ENCODE measurements around the gene SHC3.
A peak's percentile ranks its signal among the peaks of the same experiment; 100 is the strongest.

Gene SHC3

GRCh38 chr9:89052470-89053097 is 126.0 kb downstream of the SHC3 start:
- peak; percentile 13 for DNase-seq (ENCODE audit: low spot score)

DNA sequence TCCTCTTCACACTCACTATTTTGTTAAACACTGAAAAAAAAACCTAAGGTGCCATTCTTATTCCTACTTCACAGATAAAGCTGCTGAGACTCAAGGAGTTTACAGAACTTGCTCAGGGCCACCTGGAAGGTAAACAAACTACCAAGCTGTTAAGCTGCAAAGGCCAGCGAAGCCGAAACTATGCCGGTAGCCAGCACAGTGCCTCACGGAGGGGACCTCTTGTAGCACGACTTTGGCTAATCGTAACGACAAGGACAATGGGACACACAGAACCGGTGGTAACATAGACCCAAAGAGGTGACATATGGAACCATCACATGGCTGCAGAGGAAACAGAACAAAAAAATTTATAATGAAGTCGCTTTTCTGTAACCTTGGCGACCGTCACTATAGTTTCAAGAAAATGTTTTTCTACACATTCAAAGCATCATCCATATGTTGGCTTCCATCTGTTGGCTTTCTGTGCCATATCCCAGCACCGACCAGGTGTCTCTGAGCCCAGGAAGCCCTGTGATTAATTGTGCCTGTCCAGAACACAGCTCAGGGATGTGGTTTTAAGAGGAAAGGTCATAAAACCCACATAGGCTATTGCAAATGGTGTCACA is 127.1 kb downstream of the SHC3 start:
- no peak for DNase-seq (ENCODE audit: low spot score)

DNA sequence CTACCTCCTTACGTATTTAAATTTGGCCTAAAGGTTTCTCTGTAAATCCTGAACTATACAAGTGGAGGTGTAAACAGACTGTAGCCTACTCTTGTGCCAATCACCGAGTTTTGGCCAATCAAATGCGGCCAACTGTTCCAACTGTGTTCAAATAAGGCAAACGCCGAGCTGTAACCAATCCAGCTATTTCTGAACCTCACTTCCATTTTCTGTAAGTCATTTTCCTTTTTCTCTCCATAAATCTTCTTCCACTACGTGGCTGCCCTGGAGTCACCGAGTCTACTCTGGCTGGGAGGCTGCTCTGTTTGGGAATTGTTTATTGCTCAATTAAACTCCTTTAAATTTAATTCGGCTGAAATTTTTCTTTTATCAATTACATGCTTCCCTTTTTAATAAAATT is 129.0 kb downstream of the SHC3 start:
- DNase-seq (ENCODE audit: low spot score), result no peak

DNA sequence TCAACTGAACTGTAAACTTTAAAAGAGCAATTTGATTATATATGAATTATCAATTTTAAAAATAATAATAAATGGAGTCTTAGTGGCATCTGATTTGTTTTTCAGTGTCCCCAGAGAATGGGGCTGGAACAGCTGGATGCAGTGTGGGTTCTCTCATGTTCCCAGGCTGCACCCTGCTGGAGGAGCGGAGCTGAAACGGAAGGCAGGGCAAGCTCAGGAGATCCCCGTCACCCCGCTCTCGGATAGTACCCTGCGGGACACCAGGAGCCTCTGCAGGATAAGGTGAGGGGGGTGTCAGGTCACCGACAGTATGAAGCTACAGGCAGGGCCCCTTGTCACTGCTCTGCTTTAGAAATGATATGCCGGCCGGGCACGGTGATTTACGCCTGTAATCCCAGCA is 130.0 kb downstream of the SHC3 start:
- DNase-seq (ENCODE audit: low spot score), result no peak

DNA sequence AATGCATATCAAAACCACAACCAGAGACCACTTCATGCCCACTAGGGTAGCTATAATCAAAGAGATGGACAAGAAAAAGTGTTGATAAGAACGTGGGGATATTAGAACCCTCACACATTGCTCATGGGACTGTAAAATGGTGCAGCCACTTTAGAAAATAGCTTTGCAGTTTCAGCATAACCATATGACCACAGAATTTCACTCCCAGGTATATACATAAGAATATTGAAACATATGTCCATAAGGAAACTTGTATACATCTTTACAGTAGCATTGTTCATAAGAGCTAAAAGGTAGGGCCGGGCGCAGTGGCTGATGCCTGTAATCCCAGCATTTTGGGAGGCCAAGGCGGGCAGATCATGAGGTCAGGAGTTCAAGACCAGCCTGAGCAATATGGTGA is 131.0 kb downstream of the SHC3 start:
- no peak for DNase-seq (ENCODE audit: low spot score)

DNA sequence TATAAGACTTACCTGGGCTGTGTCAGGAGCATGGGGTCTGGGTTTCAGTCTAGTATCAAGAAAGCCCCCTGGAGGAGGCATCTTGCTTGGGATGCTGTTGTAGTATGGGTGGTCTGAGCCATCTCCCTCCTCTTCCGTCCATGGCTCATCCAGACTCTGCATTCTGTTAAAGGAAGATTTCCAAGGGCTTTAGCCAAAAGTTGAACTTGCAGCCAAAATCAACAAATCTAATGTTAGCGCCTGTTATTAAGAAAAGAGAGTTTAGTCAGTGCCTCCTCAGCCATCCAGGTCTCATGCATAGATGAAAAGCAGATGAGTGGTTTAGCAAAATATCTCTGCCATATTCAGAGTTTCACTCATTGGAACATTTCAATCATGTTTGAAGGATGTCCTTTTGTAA is 131.8 kb downstream of the SHC3 start:
- no peak for DNase-seq (ENCODE audit: low spot score)

- no peak for DNase-seq (ENCODE audit: low spot score)
Measured at GRCh38 chr9:89044881-89045280, 133.7 kb downstream of the SHC3 start.

DNA sequence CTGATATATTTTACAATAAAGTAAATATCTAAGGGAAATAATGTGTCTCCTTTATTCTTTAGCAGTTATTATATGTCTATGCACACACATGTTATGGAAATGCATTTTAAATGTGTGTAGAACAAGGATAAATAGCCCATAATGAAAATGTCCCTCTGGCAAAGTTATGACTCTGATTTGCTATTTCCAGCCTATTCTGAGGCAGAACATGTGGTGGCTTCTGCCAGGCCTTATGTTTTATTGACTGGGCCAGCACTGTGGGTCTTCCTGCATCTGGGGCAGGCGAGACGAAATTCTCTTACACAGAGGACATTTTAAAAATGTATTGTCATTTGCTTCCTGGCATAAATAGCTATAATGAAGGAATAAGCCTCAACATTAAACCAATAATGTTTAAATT is 134.5 kb downstream of the SHC3 start:
- DNase-seq (ENCODE audit: low spot score), result no peak

GRCh38 chr9:89042984-89043383 is 135.6 kb downstream of the SHC3 start:
- no peak for DNase-seq (ENCODE audit: low spot score)

DNA sequence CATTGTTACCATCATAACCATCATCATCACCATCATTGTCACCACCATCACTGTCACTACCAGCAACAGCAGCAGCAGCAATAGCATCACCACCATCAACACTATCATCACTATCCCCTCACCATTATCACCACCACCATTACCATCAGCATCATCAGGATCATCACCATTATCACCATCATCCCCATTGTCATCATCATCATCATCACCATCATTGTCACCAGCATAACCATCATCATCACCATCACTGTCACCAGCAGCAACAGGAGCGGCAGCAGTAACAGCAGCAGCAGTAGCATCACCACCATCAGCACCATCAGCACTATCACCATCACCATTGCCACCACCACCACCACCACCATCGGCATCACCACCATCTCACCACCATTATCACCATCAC is 139.0 kb downstream of the SHC3 start:
- DNase-seq (ENCODE audit: low spot score), result no peak

DNA sequence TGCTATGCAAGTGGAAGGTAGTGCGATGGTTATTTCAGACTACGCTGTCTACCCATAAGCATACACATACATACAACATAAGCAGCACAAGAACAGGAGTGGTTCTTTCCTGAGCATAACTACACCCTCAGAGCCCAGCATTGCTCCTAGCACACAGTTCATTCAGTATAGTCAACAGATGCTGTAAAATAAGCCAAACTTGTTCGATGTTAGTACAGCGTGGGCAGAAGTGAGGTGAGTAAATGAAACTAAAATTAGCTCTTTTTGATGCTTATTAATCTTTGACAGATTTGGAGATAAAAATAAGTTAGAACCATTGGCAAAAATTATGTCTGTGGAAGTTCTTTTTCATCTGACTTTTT is 139.5 kb downstream of the SHC3 start:
- no peak for DNase-seq (ENCODE audit: low spot score)

GRCh38 chr9:89038382-89039103 is 140.1 kb downstream of the SHC3 start:
- DNase-seq (ENCODE audit: low spot score), result no peak

GRCh38 chr9:89037891-89038290 is 140.7 kb downstream of the SHC3 start:
- no peak for DNase-seq (ENCODE audit: low spot score)

- DNase-seq (ENCODE audit: low spot score), result no peak
Measured at GRCh38 chr9:89037346-89037745, 141.3 kb downstream of the SHC3 start.

DNA sequence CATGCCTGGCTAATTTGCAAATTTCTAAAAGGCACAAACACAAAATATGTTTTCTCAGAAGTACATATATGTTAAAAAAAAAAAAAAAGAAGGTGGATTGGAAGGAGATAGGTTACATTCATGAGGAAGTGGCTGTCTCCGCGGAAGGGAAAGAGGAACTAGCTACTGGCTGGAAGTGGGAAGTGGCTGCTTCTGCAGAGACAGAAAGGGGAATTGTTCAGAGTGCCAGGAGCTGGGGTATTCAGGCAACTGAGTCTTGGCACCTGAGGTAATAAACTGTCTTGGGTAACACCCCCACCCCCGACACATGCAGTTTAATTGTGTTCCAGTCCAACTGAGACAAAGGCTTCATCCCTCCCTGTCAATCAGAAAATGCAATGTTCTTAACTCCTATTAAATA is 141.7 kb downstream of the SHC3 start:
- DNase-seq (ENCODE audit: low spot score), result no peak

DNA sequence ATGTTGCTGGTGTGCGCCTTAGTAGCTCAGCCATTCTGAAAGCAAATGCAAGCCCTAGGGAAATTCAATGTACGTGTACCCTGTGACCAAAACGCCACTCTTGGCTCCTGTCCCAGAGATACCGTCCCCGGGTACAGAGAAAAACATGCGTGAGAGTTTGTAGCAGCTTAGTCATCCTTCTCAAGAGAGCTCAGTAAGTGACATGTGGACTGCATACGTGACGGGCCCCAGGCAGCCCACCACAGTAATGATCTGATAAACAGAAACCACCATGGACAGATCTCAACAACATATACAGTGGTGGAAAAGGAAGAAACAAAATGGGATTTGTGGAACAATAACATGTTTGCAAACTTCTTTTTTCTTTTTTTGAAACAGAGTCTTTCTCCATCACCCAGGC is 142.2 kb downstream of the SHC3 start:
- DNase-seq (ENCODE audit: low spot score), result no peak

DNA sequence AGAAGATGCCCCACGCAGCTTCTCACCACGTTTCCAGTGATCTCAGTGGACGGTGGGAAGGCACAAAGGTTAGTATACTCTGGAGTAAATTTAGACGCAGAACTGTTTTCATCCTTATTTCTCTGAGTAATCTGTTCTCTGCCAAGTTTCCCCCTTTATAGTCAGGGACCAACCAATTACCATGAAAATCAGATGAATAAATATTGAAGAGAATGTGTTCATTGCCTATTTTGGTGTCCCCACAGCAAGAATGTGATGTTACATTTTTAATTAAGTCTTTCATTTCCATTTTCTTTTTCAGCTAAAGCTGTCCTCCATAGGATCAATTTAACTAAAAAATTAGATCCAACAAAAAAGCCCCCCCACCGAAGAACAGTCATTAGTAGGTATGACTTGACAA is 146.0 kb downstream of the SHC3 start:
- DNase-seq (ENCODE audit: low spot score), result no peak

GRCh38 chr9:89032173-89032572 is 146.4 kb downstream of the SHC3 start:
- DNase-seq (ENCODE audit: low spot score), result no peak

GRCh38 chr9:89029788-89030187 is 148.8 kb downstream of the SHC3 start:
- DNase-seq (ENCODE audit: low spot score), result no peak

GRCh38 chr9:89026876-89027275 is 151.7 kb downstream of the SHC3 start:
- no peak for DNase-seq (ENCODE audit: low spot score)

GRCh38 chr9:89025553-89025952 is 153.1 kb downstream of the SHC3 start:
- DNase-seq (ENCODE audit: low spot score), result no peak

GRCh38 chr9:89024727-89025126 is 153.9 kb downstream of the SHC3 start:
- DNase-seq (ENCODE audit: low spot score), result no peak

- DNase-seq (ENCODE audit: low spot score), result no peak
Measured at GRCh38 chr9:89023740-89024139, 154.9 kb downstream of the SHC3 start.

DNA sequence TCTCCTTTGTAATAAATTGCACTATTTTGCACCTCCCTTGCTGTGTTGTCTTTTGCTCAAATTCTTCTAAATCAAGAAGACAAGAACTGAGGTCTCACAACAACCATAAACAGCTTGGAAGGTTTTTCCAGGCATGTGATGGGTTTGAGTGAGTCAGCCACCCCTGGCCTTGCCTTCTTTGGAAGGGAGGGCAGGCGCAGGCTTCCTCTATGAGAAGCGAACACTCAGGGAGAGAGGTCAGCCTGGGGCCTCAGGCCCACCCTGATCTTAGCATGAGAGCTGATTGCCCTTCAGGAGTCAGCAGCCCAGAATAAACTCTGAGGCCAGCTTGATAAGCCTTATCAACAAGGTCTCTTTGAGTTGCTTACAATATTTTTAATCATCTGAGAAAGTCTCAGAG is 155.7 kb downstream of the SHC3 start:
- no peak for DNase-seq (ENCODE audit: low spot score)

Data from hematopoietic multipotent progenitor cell treated with erythropoietin and hydrocortisone succinate and interleukin-3 and kit ligand, for 17 days (in vitro differentiated cells).